SK-N-SH treated with all-trans-retinoic acid at 6 μM for 48 hours (cell line): ENCODE results near the gene TMC5.
A peak's percentile ranks its signal among the peaks of the same experiment; 100 is the strongest.

Source experiments
- ATAC-seq: fragments of 200-7000 bp; cut with Tn5 transposase; 3 replicates; pipeline ENCODE4 v1.9.1; 2020; ENCODE audit warnings: mild to moderate bottlenecking, moderate library complexity
- ARNTL ChIP-seq: fragments of 450-650 bp; formaldehyde crosslinking; IDR thresholded peaks from 2 replicates; pipeline ENCODE4 v1.5.0; 2020; ENCODE audit warnings: low read depth, mild to moderate bottlenecking, moderate library complexity, borderline replicate concordance
- BACH2 ChIP-seq: fragments of 250-450 bp; sonication (Bioruptor Pico); IDR thresholded peaks from 2 replicates; pipeline ENCODE4 v1.9.0; 2021; ENCODE audit warnings: mild to moderate bottlenecking, borderline replicate concordance
- CSDC2 ChIP-seq: fragments of 250-450 bp; sonication (Bioruptor Pico); IDR thresholded peaks from 2 replicates; pipeline ENCODE4 v1.5.0; 2020; ENCODE audit warnings: mild to moderate bottlenecking, moderate library complexity
- ESRRG ChIP-seq: fragments of 250-450 bp; sonication (Bioruptor Pico); IDR thresholded peaks from 2 replicates; pipeline ENCODE4 v1.6.1; 2021; ENCODE audit warnings: mild to moderate bottlenecking
- GLIS3 ChIP-seq: fragments of 250-450 bp; sonication (Bioruptor Pico); IDR thresholded peaks from 2 replicates; pipeline ENCODE4 v1.5.0; 2020; ENCODE audit warnings: mild to moderate bottlenecking, moderate library complexity
- ISL1 ChIP-seq: fragments of 250-450 bp; sonication (Bioruptor Pico); IDR thresholded peaks from 2 replicates; pipeline ENCODE4 v2.1.2; 2022; ENCODE audit warnings: mild to moderate bottlenecking, moderate library complexity
- OSR1 ChIP-seq: fragments of 250-450 bp; sonication (Bioruptor Pico); IDR thresholded peaks from 2 replicates; pipeline ENCODE4 v1.8.0; 2022; ENCODE audit warnings: moderate library complexity, mild to moderate bottlenecking, inconsistent platforms
- PPARA ChIP-seq: fragments of 250-450 bp; sonication (Bioruptor Pico); IDR thresholded peaks from 2 replicates; pipeline ENCODE4 v1.5.0; 2020; ENCODE audit warnings: mild to moderate bottlenecking, borderline replicate concordance
- RARB ChIP-seq: fragments of 250-450 bp; sonication (Bioruptor Pico); IDR thresholded peaks from 2 replicates; pipeline ENCODE4 v1.8.0; 2021; ENCODE audit warnings: mild to moderate bottlenecking, moderate library complexity
- SNAI2 ChIP-seq: fragments of 250-450 bp; sonication (Bioruptor Pico); IDR thresholded peaks from 2 replicates; pipeline ENCODE4 v1.5.0; 2020; ENCODE audit warnings: mild to moderate bottlenecking, moderate library complexity
- TCF4 ChIP-seq: fragments of 250-450 bp; sonication (Bioruptor Pico); IDR thresholded peaks from 2 replicates; pipeline ENCODE4 v1.8.0; 2021; ENCODE audit warnings: mild to moderate bottlenecking, moderate library complexity, borderline replicate concordance
- TOX ChIP-seq: fragments of 250-450 bp; sonication (Bioruptor Pico); IDR thresholded peaks from 2 replicates; pipeline ENCODE4 v1.8.0; 2021; ENCODE audit warnings: mild to moderate bottlenecking, moderate library complexity, borderline replicate concordance
- TSHZ2 ChIP-seq: fragments of 250-450 bp; sonication (Bioruptor Pico); IDR thresholded peaks from 2 replicates; pipeline ENCODE4 v1.5.0; 2020; ENCODE audit warnings: mild to moderate bottlenecking, moderate library complexity
- ZC3H10 ChIP-seq: fragments of 250-450 bp; sonication (Bioruptor Pico); IDR thresholded peaks from 2 replicates; pipeline ENCODE4 v1.5.1; 2021; ENCODE audit warnings: mild to moderate bottlenecking, moderate library complexity
- ZFP3 ChIP-seq: fragments of 250-450 bp; sonication (Bioruptor Pico); IDR thresholded peaks from 2 replicates; pipeline ENCODE4 v1.5.0; 2020; ENCODE audit warnings: mild to moderate bottlenecking, moderate library complexity
- ZFP30 ChIP-seq: fragments of 450-650 bp; formaldehyde crosslinking; IDR thresholded peaks from 2 replicates; pipeline ENCODE4 v1.5.0; 2022; ENCODE audit warnings: mild to moderate bottlenecking, moderate library complexity
- ZNF565 ChIP-seq: fragments of 450-650 bp; formaldehyde crosslinking; conservative IDR thresholded peaks from 2 replicates; pipeline ENCODE4 v1.5.0; 2020; ENCODE audit warnings: low read depth, mild to moderate bottlenecking, moderate library complexity
- ZNF70 ChIP-seq: fragments of 450-650 bp; formaldehyde crosslinking; IDR thresholded peaks from 2 replicates; pipeline ENCODE4 v1.5.0; 2020; ENCODE audit warnings: mild to moderate bottlenecking, moderate library complexity
- TF ChIP-seq, protein P1 (sequence below): fragments of 250-450 bp; sonication (Bioruptor Pico); IDR thresholded peaks from 2 replicates; pipeline ENCODE4 v1.8.0; 2020; ENCODE audit warnings: mild to moderate bottlenecking, moderate library complexity, borderline replicate concordance
- TF ChIP-seq, protein P2 (sequence below): fragments of 250-450 bp; sonication (Bioruptor Pico); IDR thresholded peaks from 2 replicates; pipeline ENCODE4 v1.5.1; 2021; ENCODE audit warnings: mild to moderate bottlenecking, moderate library complexity
- TF ChIP-seq, protein P3 (sequence below): fragments of 250-450 bp; sonication (Bioruptor Pico); IDR thresholded peaks from 2 replicates; pipeline ENCODE4 v1.8.0; 2021; ENCODE audit warnings: low read depth, mild to moderate bottlenecking, moderate library complexity, borderline replicate concordance

TMC5 gene

GRCh38 chr16:19521471-19522396 lies 104.1 kb downstream of the TMC5 start, which contains the start of gene GDE1:
Gene GDE1, minus strand, starts transcription at chr16:19522098. Its CDS starts 134 bp downstream, at chr16:19521964.
- peak; percentile 87 for ATAC-seq
- no peak for TF ChIP-seq TSHZ2 (CRISPR knock-in tag)
- TF ChIP-seq ZFP30 (CRISPR knock-in tag), result no peak
- TF ChIP-seq OSR1, result no peak
- no peak for TF ChIP-seq ZC3H10 (CRISPR knock-in tag)
- TF ChIP-seq BACH2 (CRISPR knock-in tag), result no peak
- no peak for TF ChIP-seq PPARA

DNA sequence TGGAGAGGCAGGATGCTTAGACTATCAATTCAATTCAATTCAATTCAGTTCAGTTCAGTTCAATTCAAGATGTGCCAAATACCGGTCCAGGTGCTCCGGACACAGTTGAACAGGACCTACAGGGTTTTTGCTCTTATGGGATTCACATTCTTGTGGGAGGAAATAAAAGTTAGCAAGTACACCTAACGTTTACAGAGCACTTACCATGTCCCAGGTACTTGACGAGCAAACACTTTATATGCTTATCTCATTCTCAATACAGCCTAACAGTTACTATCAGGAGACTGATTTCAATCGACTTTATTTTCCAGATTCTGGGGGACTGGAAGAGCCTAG lies 104.7 kb downstream of the TMC5 start:
- TF ChIP-seq TCF4, result no peak
- TF ChIP-seq TOX (CRISPR knock-in tag), result no peak
- no peak for TF ChIP-seq SNAI2 (CRISPR knock-in tag)
- no peak for TF ChIP-seq PPARA
- TF ChIP-seq GLIS3 (CRISPR knock-in tag), result no peak
- TF ChIP-seq, protein P1, sequence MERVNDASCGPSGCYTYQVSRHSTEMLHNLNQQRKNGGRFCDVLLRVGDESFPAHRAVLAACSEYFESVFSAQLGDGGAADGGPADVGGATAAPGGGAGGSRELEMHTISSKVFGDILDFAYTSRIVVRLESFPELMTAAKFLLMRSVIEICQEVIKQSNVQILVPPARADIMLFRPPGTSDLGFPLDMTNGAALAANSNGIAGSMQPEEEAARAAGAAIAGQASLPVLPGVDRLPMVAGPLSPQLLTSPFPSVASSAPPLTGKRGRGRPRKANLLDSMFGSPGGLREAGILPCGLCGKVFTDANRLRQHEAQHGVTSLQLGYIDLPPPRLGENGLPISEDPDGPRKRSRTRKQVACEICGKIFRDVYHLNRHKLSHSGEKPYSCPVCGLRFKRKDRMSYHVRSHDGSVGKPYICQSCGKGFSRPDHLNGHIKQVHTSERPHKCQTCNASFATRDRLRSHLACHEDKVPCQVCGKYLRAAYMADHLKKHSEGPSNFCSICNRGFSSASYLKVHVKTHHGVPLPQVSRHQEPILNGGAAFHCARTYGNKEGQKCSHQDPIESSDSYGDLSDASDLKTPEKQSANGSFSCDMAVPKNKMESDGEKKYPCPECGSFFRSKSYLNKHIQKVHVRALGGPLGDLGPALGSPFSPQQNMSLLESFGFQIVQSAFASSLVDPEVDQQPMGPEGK (CRISPR knock-in tag), result no peak
- no peak for TF ChIP-seq RARB (CRISPR knock-in tag)
- TF ChIP-seq ZNF565, result no peak
- ATAC-seq, result no peak; the same call in 2 of the 3 replicates

- ATAC-seq, result no peak
- TF ChIP-seq RARB (CRISPR knock-in tag), result no peak
- no peak for TF ChIP-seq ZNF70
- TF ChIP-seq ESRRG (CRISPR knock-in tag), result no peak
- TF ChIP-seq ZFP3 (CRISPR knock-in tag), result no peak
- no peak for TF ChIP-seq PPARA
- TF ChIP-seq TOX (CRISPR knock-in tag), result no peak
- no peak for TF ChIP-seq CSDC2 (CRISPR knock-in tag)
- no peak for TF ChIP-seq ISL1
- TF ChIP-seq, protein P1 (CRISPR knock-in tag), result no peak
- TF ChIP-seq ZC3H10 (CRISPR knock-in tag), result no peak
- no peak for TF ChIP-seq BACH2 (CRISPR knock-in tag)
- TF ChIP-seq, protein P2, sequence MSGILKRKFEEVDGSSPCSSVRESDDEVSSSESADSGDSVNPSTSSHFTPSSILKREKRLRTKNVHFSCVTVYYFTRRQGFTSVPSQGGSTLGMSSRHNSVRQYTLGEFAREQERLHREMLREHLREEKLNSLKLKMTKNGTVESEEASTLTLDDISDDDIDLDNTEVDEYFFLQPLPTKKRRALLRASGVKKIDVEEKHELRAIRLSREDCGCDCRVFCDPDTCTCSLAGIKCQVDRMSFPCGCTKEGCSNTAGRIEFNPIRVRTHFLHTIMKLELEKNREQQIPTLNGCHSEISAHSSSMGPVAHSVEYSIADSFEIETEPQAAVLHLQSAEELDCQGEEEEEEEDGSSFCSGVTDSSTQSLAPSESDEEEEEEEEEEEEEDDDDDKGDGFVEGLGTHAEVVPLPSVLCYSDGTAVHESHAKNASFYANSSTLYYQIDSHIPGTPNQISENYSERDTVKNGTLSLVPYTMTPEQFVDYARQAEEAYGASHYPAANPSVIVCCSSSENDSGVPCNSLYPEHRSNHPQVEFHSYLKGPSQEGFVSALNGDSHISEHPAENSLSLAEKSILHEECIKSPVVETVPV (CRISPR knock-in tag), result no peak
- TF ChIP-seq ARNTL (CRISPR knock-in tag), result no peak
- TF ChIP-seq TCF4, result no peak
- TF ChIP-seq TSHZ2 (CRISPR knock-in tag), result no peak
- TF ChIP-seq, protein P3, sequence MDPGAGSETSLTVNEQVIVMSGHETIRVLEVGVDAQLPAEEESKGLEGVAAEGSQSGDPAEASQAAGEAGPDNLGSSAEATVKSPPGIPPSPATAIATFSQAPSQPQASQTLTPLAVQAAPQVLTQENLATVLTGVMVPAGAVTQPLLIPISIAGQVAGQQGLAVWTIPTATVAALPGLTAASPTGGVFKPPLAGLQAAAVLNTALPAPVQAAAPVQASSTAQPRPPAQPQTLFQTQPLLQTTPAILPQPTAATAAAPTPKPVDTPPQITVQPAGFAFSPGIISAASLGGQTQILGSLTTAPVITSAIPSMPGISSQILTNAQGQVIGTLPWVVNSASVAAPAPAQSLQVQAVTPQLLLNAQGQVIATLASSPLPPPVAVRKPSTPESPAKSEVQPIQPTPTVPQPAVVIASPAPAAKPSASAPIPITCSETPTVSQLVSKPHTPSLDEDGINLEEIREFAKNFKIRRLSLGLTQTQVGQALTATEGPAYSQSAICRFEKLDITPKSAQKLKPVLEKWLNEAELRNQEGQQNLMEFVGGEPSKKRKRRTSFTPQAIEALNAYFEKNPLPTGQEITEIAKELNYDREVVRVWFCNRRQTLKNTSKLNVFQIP (CRISPR knock-in tag), result no peak
- no peak for TF ChIP-seq ZNF565
- TF ChIP-seq OSR1, result no peak
- no peak for TF ChIP-seq SNAI2 (CRISPR knock-in tag)
- no peak for TF ChIP-seq ZFP30 (CRISPR knock-in tag)
Observed at GRCh38 chr16:19522760-19523159, 105.1 kb downstream of the TMC5 start.
